ENCODE results near the gene AUH. TPM values are rescaled to one million over a fixed set of nuclear protein-coding genes. Genes with fewer than 3 reads are reported as not detected.

The AUH gene
- total and polyA plus RNA-seq, 10 of the 15 experiments (the other 5 are each of a cell fraction or from before 2014, with no cell fraction given): 1.7 to 7.3 (median 4.6) TPM

DNA sequence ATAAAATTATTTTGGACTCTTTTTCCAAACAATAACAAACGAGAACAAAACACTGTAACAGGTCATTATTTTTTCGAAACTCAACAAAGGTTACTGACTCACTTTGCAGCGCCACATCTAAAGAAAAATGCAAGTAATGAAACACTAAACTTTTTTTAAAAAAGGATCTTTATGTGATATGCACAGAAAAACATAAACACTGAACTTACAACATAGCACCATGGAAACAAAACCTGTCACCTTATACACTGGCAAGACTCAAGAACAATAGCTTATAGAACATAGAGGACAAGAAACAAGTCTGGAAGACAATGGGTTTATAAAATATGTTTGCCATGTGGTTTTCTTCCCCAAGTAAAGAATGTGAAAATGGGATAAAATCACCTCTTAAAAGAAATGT is 85.2 kb downstream of the AUH start (continued):
- TF ChIP-seq CHD2 (IDR thresholded peaks at IDR 0.05; ENCODE audit: borderline replicate concordance, low read depth, low read length) (no peak), ZNF207 (IDR thresholded peaks at IDR 0.05; ENCODE audit: borderline replicate concordance) (no peak), NR2C2 (IDR thresholded peaks at IDR 0.05; ENCODE audit: borderline replicate concordance, control insufficient read depth, insufficient read length, low read depth) (no peak), ZZZ3 (IDR thresholded peaks at IDR 0.05; ENCODE audit: control insufficient read depth, insufficient read length, low read depth) (no peak), BHLHE40 (IDR thresholded peaks at IDR 0.05; ENCODE audit: borderline replicate concordance in 1 of 2, low read depth in 2 of 2, low read length in 1 of 2) (no peak)

DNA sequence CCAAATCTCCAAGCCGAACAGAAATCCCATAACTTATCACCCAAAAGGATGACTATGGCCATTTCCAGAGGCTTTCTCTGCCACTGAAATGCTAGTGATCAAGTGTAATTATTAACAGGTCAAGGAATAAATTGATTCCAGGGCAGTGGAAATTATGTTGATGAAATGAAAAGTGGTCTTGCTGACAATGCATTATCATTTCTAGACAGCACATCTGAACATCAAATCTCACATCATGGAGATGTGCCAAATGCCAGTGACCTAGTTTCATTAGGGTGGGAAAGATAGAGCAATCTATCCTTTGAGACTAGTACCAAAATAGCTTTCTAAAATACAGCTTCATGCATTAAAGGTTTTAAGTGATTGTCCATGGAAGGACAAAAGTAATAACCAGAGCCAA is 86.1 kb downstream of the AUH start:
- ChIA-PET CTCF (no interaction called here), RAD21 (ENCODE audit: unreplicated experiment) (no interaction called here), POLR2A (no interaction called here), SMC1A (ENCODE audit: uncharacterized antibody, unreplicated experiment) (no interaction called here)
- Histone ChIP-seq H3K4me1 (ENCODE audit: control insufficient read depth, insufficient read depth, low read length) (peaks cover 8% of the 10 kb centered on the region; the same call in 1 of the 2 replicates), H3K27ac (ENCODE audit: control insufficient read depth, insufficient read depth) (no peak overlapping the region), H4K20me1 (ENCODE audit: control insufficient read depth, insufficient read depth) (no peaks in the 10 kb centered on the region), H3K4me3 (no peak overlapping the region), H3K9me3 (replicated peaks; ENCODE audit: control insufficient read depth, insufficient read depth, low read length) (no peaks in the 10 kb centered on the region), H3K4me2 (ENCODE audit: control insufficient read depth, insufficient read depth) (no peak overlapping the region), H3K9ac (ENCODE audit: control insufficient read depth, insufficient read depth, low read length) (no peak overlapping the region), H3K79me2 (ENCODE audit: control insufficient read depth, insufficient read depth, low read length) (no peaks in the 10 kb centered on the region), H3K36me3 (ENCODE audit: control insufficient read depth in 2 of 2, insufficient read depth in 2 of 2, low read length in 1 of 2) (no peaks in the 10 kb centered on the region), H3K27me3 (replicated peaks in 1 of 2; ENCODE audit: control insufficient read depth in 2 of 2, insufficient read depth in 2 of 2, low read length in 1 of 2) (no peaks in the 10 kb centered on the region), H2AFZ (ENCODE audit: control insufficient read depth, low read depth, low read length) (no peak overlapping the region)
- ATAC-seq (no peak), FAIRE-seq (no peak), DNase-seq (ENCODE audit: low read depth, low spot score) (no peak)
- TF ChIP-seq GATAD2B (conservative IDR thresholded peaks at IDR 0.05; ENCODE audit: low read depth) (no peak), RFX5 (IDR thresholded peaks at IDR 0.05; ENCODE audit: low read depth, low read length) (no peak), CBX5 (IDR thresholded peaks at IDR 0.05; ENCODE audit: low read depth) (no peak), MTA3 (IDR thresholded peaks at IDR 0.05; ENCODE audit: borderline replicate concordance, low read length) (no peak), ZNF384 (IDR thresholded peaks at IDR 0.05; ENCODE audit: borderline replicate concordance, low read depth, low read length) (no peak), ZBED1 (IDR thresholded peaks at IDR 0.05; ENCODE audit: borderline replicate concordance) (no peak), HDAC2 (IDR thresholded peaks at IDR 0.05) (no peak), BHLHE40 (IDR thresholded peaks at IDR 0.05; ENCODE audit: borderline replicate concordance in 1 of 2, low read depth in 2 of 2, low read length in 1 of 2) (no peak), IRF4 (IDR thresholded peaks at IDR 0.05; ENCODE audit: low read depth, low read length) (no peak), ZNF207 (IDR thresholded peaks at IDR 0.05; ENCODE audit: borderline replicate concordance) (no peak), MTA2 (IDR thresholded peaks at IDR 0.05; ENCODE audit: low read depth) (no peak), TCF3 (IDR thresholded peaks at IDR 0.05; ENCODE audit: borderline replicate concordance, insufficient read depth, low read depth, low read length) (no peak), ESRRA (IDR thresholded peaks at IDR 0.05; ENCODE audit: low read length) (no peak)
- TF ChIP-seq, protein P1, sequence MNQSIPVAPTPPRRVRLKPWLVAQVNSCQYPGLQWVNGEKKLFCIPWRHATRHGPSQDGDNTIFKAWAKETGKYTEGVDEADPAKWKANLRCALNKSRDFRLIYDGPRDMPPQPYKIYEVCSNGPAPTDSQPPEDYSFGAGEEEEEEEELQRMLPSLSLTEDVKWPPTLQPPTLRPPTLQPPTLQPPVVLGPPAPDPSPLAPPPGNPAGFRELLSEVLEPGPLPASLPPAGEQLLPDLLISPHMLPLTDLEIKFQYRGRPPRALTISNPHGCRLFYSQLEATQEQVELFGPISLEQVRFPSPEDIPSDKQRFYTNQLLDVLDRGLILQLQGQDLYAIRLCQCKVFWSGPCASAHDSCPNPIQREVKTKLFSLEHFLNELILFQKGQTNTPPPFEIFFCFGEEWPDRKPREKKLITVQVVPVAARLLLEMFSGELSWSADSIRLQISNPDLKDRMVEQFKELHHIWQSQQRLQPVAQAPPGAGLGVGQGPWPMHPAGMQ (IDR thresholded peaks at IDR 0.05; ENCODE audit: borderline replicate concordance): no peak
- TF ChIP-seq, protein P2, sequence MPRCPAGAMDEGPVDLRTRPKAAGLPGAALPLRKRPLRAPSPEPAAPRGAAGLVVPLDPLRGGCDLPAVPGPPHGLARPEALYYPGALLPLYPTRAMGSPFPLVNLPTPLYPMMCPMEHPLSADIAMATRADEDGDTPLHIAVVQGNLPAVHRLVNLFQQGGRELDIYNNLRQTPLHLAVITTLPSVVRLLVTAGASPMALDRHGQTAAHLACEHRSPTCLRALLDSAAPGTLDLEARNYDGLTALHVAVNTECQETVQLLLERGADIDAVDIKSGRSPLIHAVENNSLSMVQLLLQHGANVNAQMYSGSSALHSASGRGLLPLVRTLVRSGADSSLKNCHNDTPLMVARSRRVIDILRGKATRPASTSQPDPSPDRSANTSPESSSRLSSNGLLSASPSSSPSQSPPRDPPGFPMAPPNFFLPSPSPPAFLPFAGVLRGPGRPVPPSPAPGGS (IDR thresholded peaks at IDR 0.05; ENCODE audit: borderline replicate concordance, insufficient read depth, low read depth, low read length, poor library complexity, severe bottlenecking): no peak
- TF ChIP-seq, protein P3, sequence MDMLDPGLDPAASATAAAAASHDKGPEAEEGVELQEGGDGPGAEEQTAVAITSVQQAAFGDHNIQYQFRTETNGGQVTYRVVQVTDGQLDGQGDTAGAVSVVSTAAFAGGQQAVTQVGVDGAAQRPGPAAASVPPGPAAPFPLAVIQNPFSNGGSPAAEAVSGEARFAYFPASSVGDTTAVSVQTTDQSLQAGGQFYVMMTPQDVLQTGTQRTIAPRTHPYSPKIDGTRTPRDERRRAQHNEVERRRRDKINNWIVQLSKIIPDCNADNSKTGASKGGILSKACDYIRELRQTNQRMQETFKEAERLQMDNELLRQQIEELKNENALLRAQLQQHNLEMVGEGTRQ (IDR thresholded peaks at IDR 0.05; ENCODE audit: borderline replicate concordance, low read depth, low read length): no peak
- no TSS peak for BruUV-seq (replicated peaks)
- intact Hi-C loops (cut with micrococcal nuclease; ENCODE audit: unreplicated experiment): loop anchor here (10.0 kb wide), 1 partner anchor 149 kb away; the partner anchor contains the start of gene NFIL3
- WGBS (ENCODE audit: insufficient coverage, insufficient replicate concordance, low lambda C conversion rate, missing lambda C conversion rate): 89% methylated on average over 1 of the region's 1 CpG
- in situ Hi-C loops (cut with MboI): no loop called here
